ENCODE measurements around the gene POLR3K.

DNA sequence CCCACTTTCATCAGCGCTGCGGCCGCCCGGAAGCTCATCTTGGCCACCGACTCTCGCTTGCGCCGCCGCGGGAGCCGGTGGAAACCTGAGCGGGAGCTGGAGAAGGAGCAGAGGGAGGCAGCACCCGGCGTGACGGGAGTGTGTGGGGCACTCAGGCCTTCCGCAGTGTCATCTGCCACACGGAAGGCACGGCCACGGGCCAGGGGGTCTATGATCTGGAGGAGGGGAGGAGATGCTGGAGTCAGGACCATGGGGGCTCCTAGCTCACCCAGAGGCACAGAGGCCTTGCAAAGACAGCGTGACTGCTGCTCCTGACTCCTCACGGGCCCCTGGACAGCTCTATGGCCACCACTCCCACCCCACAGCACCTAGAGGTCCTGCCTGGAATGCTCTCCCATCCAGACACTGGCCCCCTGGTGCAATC, 9.6 kb upstream of the POLR3K start:
- TF ChIP-seq POLR2A (IDR thresholded peaks at IDR 0.05; ENCODE audit: low read depth, low read length) = no peak
- TF ChIP-seq, protein P1, sequence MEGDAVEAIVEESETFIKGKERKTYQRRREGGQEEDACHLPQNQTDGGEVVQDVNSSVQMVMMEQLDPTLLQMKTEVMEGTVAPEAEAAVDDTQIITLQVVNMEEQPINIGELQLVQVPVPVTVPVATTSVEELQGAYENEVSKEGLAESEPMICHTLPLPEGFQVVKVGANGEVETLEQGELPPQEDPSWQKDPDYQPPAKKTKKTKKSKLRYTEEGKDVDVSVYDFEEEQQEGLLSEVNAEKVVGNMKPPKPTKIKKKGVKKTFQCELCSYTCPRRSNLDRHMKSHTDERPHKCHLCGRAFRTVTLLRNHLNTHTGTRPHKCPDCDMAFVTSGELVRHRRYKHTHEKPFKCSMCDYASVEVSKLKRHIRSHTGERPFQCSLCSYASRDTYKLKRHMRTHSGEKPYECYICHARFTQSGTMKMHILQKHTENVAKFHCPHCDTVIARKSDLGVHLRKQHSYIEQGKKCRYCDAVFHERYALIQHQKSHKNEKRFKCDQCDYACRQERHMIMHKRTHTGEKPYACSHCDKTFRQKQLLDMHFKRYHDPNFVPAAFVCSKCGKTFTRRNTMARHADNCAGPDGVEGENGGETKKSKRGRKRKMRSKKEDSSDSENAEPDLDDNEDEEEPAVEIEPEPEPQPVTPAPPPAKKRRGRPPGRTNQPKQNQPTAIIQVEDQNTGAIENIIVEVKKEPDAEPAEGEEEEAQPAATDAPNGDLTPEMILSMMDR (IDR thresholded peaks at IDR 0.05; ENCODE audit: extremely low read depth in 1 of 2, insufficient read depth in 1 of 2, low read depth in 1 of 2, low read length in 2 of 2) = no peak
- no peak for TF ChIP-seq EZH2 (IDR thresholded peaks at IDR 0.05; ENCODE audit: borderline replicate concordance, low read depth, low read length, severe bottlenecking)
- no peak for TF ChIP-seq POLR2AphosphoS5 (IDR thresholded peaks at IDR 0.05; ENCODE audit: insufficient read depth, low read depth, low read length)
- TF ChIP-seq, protein P2, sequence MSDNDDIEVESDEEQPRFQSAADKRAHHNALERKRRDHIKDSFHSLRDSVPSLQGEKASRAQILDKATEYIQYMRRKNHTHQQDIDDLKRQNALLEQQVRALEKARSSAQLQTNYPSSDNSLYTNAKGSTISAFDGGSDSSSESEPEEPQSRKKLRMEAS (IDR thresholded peaks at IDR 0.05; ENCODE audit: insufficient read depth, insufficient read length) = no peak
- no peak for TF ChIP-seq MYC (IDR thresholded peaks at IDR 0.05; ENCODE audit: low read depth, low read length)
- TF ChIP-seq FOS (IDR thresholded peaks at IDR 0.05; ENCODE audit: borderline replicate concordance, insufficient read depth, low read length) = no peak
- TF ChIP-seq JUN (IDR thresholded peaks at IDR 0.05; ENCODE audit: borderline replicate concordance, insufficient read depth, insufficient read length, low read depth) = no peak

Measured in endothelial cell of umbilical vein (primary cell).